ENCODE results near the gene JRKL. TPM values are rescaled to one million over a fixed set of nuclear protein-coding genes. Genes with fewer than 3 reads are reported as not detected.

Gene JRKL
- total and polyA plus RNA-seq, 8 donors = 2.0 to 7.0 (median 3.1) TPM

DNA sequence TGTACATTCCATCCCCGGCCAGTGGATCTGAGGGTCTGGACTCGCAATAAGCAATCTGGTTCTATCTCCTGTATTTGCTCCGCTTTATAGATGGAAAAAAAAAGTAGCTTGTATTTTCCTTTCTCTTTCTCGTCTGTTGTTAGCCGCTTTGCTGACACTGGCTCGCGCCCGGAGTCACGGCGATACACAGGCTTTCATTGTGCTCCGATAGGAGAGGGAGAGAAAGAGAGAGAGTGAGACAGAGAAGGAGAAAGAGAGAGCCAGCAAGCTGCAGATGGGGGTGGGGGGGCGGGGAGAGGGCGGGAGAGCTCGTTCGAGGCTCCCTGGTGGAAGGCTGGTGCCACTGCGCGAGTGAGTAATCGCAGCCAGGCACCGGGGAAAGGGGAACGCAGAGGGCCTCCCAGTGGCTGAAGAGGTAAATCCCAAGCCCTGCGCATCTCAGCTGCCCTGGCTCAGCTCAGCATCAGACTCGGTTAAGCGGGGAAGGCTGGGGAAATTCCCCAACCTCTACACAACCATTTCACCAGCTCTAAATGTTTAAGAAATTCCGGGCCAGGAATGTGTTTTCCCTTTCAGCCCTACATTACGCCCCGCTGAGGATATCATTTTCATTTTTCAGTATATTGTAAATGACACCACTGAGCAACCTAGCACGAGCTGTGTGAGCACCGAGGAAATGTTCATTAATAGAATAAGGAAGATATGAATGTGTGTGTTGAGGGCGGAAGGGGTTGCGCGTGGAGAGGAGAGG lies 46.7 kb upstream of the JRKL start, which contains the start of gene MAML2:
Gene MAML2, minus strand, starts transcription at position 235 of the 751 bp plus-strand sequence. CDS start 1,300 bp downstream, outside the sequence.
- ATAC-seq (peak; percentile 93 to 98 (median 94)), FAIRE-seq (no peak)
- H3K27ac ChIP-seq = peak within 1 kb of the TSS in 3 of 4 donors; percentile 42 to 78 (median 78)

DNA sequence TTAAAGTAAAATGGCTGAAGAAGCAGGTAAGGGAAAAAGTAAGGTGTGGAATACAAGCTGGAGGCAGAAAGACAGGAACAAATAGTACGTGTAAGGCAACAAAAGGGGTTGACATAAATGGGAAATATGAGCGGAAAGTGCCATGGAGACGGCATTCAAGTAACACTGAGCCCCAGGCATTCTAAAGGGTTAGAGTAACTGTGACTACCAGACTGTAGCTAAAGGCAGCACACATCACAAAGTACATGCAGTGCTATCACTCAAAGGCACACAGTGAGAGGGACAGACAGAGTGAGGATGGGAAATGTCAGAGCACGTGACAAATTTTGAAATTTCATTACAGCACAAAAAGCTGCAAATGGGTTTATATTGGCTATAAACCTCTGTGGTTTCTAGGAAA lies 33.0 kb upstream of the JRKL start:
- Histone ChIP-seq H3K4me1 (no peaks in the 10 kb centered on the region), H3K27me3 (no peaks in the 10 kb centered on the region), H3K36me3 (no peaks in the 10 kb centered on the region), H3K4me3 (no peak overlapping the region), H3K9me3 (no peaks in the 10 kb centered on the region), H3K27ac (no peak overlapping the region)
- ATAC-seq = no peak
- FAIRE-seq = no peak
- intact Hi-C loops (cut with DNase I) = no loop called here
- 97 to 98% methylated on average over 4 of the region's 4 CpGs for WGBS, 2 donors
- DNase-seq = no peak
- TF ChIP-seq, protein P1, sequence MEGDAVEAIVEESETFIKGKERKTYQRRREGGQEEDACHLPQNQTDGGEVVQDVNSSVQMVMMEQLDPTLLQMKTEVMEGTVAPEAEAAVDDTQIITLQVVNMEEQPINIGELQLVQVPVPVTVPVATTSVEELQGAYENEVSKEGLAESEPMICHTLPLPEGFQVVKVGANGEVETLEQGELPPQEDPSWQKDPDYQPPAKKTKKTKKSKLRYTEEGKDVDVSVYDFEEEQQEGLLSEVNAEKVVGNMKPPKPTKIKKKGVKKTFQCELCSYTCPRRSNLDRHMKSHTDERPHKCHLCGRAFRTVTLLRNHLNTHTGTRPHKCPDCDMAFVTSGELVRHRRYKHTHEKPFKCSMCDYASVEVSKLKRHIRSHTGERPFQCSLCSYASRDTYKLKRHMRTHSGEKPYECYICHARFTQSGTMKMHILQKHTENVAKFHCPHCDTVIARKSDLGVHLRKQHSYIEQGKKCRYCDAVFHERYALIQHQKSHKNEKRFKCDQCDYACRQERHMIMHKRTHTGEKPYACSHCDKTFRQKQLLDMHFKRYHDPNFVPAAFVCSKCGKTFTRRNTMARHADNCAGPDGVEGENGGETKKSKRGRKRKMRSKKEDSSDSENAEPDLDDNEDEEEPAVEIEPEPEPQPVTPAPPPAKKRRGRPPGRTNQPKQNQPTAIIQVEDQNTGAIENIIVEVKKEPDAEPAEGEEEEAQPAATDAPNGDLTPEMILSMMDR (IDR thresholded peaks at IDR 0.05) = no peak

More for the DNA sequence above, 46.7 kb upstream of the JRKL start, which contains the start of gene MAML2:
- peak; percentile 85 to 94 (median 88) for DNase-seq
- TF ChIP-seq, protein P1 (IDR thresholded peaks at IDR 0.05) = peak; percentile 81 to 94 (median 90)
- H3K4me1 ChIP-seq = peaks cover 0 to 4% (median 0%) of the 10 kb centered on the region in 3 donors
- no peaks in the 10 kb centered on the region for H3K9me3 ChIP-seq
- peak within 1 kb of the TSS; percentile 29 to 56 (median 40) for H3K4me3 ChIP-seq
- H3K36me3 ChIP-seq = no peaks in the 10 kb centered on the region
- WGBS, 2 donors = 3 to 4% methylated on average over 30 to 31 of the region's 31 CpGs
- intact Hi-C loops (cut with DNase I) = no loop called here
- H3K27me3 ChIP-seq = no peaks in the 10 kb centered on the region

DNA sequence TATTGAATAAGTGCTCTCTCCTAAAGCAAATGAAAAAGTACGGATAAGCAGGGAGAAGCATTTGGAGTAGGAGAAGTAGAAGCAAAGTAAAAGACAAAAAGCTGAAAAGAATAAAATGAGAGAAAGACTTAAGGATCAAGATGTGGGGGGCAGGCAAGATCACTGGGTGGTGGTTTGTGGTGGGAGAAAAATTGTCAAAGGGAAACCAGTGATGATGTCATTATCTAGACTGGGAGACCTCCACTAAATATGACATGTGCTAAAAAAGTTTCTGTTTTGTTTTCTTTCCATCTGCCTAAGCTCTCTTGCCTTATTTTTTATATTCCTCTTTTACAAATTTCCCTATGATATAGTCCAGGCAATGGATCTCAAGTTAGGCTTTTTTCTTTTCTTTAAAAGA lies 32.0 kb upstream of the JRKL start:
- no peak for DNase-seq
- 94 to 95% methylated on average over 1 of the region's 1 CpG for WGBS, 2 donors
- Histone ChIP-seq H3K4me1 (no peaks in the 10 kb centered on the region), H3K36me3 (no peaks in the 10 kb centered on the region), H3K27me3 (no peaks in the 10 kb centered on the region), H3K27ac (no peak overlapping the region), H3K4me3 (no peak overlapping the region), H3K9me3 (no peaks in the 10 kb centered on the region)
- no peak for FAIRE-seq
- intact Hi-C loops (cut with DNase I) = no loop called here
- ATAC-seq = no peak
- TF ChIP-seq, protein P1 (IDR thresholded peaks at IDR 0.05) = no peak

DNA sequence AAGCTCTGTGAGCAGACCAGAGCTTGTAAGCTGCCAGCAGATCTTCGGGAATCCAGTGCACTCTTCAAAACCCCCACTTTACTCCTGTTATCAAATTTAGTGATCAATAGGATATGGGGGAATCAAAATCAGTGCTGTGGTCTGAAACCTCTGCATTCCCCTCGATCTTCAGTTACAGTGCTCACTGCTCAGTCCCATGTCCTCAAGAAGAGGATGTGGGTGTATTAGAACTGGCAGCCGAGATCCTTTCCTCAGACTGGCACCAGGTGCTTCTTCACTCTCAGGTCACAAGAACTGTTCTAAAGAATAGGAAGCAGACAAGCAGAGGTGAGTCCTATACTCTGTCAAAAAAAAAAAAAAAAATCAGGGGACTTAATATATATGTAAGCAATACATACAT lies 31.5 kb upstream of the JRKL start:
- Histone ChIP-seq H3K36me3 (no peaks in the 10 kb centered on the region), H3K4me1 (no peaks in the 10 kb centered on the region), H3K27ac (no peak overlapping the region), H3K27me3 (no peaks in the 10 kb centered on the region), H3K9me3 (no peaks in the 10 kb centered on the region), H3K4me3 (no peak overlapping the region)
- intact Hi-C loops (cut with DNase I) = no loop called here
- 88 to 91% methylated on average over 3 of the region's 3 CpGs for WGBS, 2 donors
- DNase-seq (no peak), ATAC-seq (no peak), FAIRE-seq (no peak)
- TF ChIP-seq, protein P1 (IDR thresholded peaks at IDR 0.05) = no peak

DNA sequence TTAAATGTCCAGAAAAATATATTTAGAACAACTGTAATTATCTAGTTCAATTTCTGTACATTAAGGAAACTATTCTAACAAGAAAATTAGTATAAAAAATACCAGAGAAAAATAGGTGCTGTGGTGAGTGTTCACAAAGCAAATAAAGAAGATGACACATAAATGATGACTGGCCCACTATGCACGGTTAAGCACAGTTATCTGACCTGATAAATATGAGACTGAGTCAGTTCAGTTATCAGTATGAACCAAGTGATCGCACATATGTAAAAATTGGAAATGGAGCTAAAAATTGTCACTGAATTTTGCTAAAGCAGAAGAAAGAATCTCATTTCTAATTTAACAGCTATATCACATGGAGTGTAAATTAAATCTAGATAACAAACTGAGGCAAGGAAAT lies 28.0 kb upstream of the JRKL start:
- TF ChIP-seq, protein P1 (IDR thresholded peaks at IDR 0.05) = no peak
- 70 to 73% methylated on average over 2 of the region's 2 CpGs for WGBS, 2 donors
- intact Hi-C loops (cut with DNase I) = no loop called here
- DNase-seq (no peak), ATAC-seq (no peak), FAIRE-seq (no peak)
- no peak overlapping the region for H3K4me3 ChIP-seq
- H3K27me3 ChIP-seq = no peaks in the 10 kb centered on the region
- no peak overlapping the region for H3K27ac ChIP-seq
- no peaks in the 10 kb centered on the region for H3K36me3 ChIP-seq
- H3K9me3 ChIP-seq = no peaks in the 10 kb centered on the region
- peaks cover 0 to 3% (median 0%) of the 10 kb centered on the region in 3 donors for H3K4me1 ChIP-seq

All from pancreas (tissue), 10 donors.